HG03025 (cell line): ENCODE data around the gene NOS1AP.

Experiments
- ATAC-seq: cut with Tn5 transposase; IDR thresholded peaks from one replicate; pipeline ENCODE4 v1.9.1; 2021; ENCODE audit warnings: mild to moderate bottlenecking, moderate library complexity; ENCODE audit not compliant: unreplicated experiment, low FRiP score

NOS1AP gene

DNA sequence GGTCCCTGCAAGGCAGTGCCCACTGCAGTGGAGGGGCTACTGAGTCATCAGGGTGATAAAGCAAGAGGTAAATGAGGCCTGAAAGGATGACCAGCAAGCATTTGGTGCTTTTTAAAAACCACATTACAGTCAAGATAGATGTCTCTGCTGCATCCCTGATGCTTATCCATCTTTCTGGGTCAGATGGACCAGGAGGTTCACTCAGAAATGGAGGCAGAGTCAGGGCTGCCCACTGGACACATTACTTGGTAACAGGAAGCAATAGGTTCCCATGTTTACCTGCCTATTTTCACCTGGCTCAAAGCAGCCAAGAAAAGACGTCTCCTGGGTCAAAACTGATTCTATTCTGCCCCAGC, 303.6 kb downstream of the NOS1AP start:
- no peak for ATAC-seq

DNA sequence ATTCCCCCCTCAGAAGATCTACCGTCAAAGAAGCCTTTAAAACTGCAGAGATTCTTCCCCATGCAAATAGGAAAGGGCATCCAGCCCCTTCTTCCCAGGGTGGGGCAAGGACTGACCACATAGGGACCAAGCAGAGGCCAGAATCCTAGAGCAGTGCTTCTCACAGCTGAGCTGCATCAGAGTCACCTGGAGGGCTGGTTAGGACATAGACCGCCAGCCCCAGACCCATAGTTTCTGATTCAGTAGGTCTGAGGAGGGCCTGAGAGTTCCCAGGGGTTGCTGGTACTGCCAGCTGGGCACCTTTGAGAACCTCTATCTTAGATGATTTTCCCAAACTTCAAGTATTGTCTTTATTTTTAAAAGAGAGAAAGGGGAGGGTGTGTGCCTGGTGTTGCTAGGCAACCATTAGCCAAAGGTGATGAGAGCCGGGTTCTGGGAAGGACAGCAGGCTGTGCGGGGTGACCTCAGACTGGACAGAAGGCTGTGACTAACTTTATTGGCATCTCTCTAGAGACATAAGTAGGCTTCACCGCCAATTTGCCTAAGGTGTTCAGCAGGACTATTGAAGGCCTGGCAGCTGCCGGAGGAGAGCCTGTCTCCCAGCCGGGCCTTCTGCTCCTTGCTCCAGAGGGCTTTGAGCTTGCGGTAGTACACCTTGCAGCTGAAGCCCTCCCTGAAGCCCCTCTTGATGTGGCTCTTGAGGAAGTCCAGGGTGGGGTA, 304.2 kb downstream of the NOS1AP start:
- ATAC-seq: no peak

- ATAC-seq: no peak
Measured at GRCh38 chr1:162374406-162374805, 304.9 kb downstream of the NOS1AP start.

GRCh38 chr1:162375463-162375862, 306.0 kb downstream of the NOS1AP start:
- no peak for ATAC-seq

DNA sequence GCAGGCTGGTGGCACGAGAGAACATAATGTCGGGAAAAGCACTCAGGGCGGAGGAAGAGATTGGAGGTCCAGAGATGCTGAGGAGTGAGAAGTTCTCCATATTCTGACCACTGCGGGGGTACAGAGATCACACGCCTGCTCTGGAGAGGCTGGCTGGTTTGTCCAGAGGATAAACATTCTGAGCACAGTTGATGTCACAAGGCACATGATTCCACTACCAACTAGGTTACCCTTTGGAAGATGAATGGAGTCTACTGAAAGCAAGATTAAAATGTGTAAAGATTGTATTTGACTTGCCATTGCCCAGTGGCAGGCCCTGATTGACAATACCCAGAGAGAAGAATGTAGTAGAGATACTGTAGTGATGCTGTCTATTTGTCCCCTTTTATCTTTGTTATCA, 307.2 kb downstream of the NOS1AP start, which contains the start of gene SPATA46:
SPATA46 (minus strand) TSS at position 164 of the 400 bp plus-strand sequence; CDS start at position 100, 64 bp downstream.
- no peak for ATAC-seq

DNA sequence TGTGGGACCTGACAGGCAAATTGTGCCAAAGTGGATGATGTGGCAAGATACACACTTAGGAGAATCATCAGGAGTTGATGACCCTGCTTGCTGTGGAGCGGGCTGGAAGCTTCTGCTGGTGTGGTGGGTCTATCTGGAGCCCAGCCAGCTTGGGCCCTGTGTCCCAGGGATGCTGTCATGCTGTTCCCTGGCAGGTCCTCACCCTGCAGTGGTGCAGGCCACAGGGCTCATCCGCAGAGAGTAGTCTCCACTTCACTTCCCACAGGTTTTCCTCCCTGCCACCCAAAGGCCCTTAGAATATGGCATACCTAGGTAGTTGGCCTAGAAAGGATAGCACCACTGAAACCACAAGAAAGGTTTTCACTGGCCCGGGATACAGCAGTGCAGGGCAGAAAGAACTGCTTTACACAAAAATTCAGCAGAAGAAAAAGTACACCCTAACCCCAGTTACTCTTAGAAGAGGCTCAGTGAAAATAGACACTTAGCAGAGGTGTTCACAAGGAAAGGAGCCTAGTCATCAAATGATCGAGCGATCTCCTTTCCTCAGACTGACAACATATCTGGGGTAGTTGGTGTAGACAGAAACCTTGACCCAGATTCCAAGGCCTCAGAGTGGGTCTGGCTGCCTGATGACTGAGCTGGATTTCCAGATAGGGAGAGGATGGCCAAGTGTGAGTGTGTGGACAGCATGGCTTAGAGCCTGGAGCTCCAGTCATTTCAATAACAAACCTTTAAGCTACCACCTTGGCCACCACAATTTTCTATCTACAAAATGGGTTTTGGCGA, 310.8 kb downstream of the NOS1AP start:
- ATAC-seq: no peak

DNA sequence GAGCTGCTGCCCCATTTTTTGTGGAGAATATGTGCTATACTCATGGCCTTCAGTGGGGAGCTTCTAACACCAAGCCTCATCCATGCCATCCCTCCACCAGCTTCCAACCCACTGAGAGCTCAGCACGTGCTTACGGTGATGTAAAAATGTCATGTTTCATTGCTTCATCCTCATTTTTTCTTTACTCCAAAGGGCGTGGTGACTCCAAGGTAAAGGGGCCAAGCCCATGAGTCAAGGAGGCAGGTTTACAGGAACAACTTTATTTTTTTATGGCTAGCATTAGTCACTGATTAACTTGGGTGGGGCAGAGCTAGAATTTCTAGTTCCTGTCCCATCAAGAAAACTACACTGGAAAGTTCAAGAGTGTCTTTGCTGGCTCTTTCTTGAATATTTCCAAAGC, 311.9 kb downstream of the NOS1AP start, which contains the start of gene C1orf226:
C1orf226 (plus strand) TSS at position 346 of the 400 bp plus-strand sequence. CDS start 174 bp downstream, outside the sequence.
- ATAC-seq: no peak

GRCh38 chr1:162381941-162382750, 312.7 kb downstream of the NOS1AP start:
- no peak for ATAC-seq

DNA sequence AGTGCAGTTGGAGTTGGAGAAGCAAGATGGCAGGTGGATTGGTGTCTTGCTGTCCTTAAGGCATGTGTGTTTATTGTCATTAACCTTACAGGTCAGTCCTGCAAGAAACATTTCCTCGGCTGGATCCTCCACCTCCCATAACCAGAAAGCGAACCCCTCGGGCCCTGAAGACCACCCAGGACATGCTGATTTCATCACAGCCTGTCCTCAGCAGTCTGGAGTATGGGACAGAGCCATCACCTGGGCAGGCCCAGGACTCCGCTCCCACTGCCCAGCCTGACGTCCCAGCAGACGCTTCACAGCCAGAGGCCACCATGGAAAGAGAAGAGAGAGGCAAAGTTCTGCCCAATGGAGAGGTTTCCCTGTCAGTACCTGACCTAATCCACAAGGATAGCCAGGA, 313.6 kb downstream of the NOS1AP start:
- ATAC-seq: no peak

DNA sequence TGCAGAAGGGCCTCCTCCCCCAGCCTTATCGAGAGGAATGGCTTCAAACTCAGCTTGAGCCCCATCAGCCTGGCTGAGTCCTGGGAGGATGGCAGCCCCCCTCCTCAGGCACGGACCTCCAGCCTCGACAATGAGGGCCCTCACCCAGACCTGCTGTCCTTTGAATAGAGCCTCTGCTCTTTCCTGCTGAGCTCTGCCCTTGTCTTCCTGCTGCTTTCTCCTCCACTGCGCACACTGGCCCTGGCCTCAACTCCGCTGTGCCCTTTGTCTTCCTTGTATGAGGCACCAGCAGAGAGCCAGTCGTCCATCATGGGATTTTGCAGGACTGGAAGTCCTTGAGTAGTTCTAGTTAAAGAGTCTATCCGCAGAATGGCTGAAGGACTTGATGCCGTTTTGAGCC, 314.0 kb downstream of the NOS1AP start:
- no peak for ATAC-seq

DNA sequence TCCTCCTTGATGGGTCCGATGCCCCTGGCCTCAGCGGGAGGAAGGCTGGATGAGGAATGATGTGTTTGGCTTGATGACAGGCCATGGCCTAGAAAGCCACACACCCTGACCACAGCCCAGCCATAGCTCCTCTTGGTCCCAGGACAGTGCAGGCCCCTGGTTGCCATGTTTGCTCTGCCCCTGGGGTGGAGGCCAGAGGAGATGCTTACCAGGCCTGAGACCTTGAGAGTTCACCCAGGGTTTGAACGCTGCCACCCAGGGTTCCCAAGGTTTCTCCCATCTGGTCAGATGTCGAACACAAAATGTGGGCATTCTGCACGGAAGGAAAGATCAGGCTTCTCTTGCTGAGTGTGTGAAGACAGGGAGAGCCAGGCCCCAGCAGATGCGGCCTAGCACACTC, 314.6 kb downstream of the NOS1AP start:
- ATAC-seq: no peak

DNA sequence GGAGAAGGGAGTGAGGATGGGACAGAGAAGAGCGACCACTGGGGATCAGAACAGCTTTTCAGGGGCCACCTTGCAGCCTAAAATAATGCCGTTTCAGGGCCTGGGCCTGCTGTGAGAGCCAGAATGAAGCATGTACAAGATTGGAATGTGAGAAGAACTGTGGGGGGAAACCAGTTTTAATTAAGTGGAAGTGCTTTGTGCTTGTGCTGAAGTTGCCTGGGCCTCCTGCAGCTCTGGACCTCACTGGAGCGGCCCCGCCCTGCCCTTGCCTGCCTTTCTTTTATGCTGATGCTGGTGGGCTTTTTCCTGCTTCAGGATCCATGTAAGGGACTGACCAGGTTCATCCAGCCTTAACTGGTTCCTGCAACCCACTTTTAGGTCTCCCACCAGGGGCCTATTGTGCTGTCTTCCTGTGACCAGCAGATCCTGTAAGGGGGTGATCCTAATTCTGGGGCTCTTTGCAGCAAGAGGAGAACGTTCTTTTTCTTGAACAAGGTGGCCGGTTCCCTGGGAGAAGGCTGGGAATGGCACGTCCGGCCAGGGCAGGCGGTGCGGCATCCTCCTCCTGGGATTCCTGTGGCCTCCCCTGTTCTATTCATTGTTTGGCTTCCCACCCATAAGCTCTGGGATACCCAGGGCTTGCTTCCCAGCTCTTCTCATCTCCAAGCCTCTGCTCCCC, 315.2 kb downstream of the NOS1AP start:
- no peak for ATAC-seq

DNA sequence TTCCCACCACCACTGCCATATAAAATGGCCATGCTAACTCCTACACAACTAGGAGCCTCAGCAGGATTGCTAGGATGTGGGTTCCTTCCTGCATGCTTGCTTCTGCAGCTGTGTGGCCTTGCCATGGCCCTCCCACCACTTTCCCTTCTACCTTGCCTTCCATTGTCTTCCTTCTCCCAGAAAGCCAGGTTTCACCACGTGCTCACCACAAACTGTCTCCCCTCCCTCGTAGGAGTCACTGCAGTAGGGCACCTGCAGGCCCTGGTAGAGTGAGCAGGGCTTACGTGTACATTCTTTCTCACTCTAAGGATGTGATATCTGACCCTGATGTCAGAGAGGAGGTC, 315.8 kb downstream of the NOS1AP start:
- ATAC-seq: no peak

DNA sequence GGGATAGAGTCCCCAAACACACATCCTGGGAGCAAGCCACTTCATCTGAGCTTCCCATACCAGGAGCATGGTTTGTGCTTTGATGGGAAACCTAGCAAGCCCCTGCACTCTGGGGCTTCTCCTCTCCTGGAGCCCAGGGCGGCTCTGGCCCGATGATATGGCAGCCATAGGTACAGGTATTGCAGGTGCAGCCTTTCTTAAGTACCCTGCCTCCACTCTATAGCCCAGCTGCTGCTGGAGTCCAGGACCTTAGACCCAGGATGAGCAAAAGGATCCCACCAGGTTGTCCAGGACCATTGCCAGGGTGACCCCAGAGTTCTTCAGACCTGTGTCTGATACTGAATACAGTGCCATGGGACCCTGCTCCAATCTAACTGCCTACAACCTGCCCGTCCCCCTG, 316.2 kb downstream of the NOS1AP start:
- ATAC-seq: no peak

DNA sequence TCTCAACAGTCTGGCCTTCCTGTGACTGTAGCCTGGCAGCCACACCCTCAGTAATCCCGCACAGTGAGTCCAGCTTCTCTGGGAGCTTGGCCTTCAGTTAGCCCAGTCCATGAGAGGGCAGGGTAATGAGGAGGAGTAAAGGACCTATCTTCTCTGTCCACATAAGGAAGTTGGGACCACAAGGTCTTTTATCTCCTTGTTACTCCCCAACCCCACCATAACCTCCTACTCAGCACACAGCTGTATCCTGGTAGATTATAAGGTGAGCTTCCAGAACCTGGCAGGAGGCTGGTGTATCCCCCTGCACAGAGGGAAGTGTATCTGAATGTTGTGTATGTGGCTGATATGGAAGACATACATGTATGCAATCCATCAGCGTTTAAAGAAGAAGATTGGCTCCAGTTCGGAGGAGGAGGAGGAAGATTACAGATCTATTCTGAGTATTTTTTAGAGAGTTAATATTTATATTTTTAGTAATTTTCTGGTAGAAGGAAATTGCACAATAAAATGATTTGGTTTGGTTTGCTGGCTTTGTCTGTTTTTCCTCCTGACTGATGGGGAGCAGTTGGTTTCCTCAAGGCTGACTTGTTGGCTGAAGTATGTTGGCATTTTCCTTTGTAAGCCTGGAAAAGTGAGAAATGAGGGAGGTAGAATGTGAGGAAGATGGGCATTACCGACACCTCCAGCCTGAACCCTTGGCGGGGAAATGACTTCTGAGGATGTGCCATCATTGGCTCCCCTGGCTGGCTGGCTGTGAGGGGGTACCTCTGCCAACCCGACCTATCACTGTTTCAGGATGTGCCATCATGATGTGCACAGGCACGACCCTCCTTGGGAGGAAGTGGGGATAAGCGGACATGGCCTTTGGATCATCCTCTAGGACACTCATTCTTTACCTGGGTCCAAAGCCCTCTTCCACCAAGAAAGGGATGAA, 317.1 kb downstream of the NOS1AP start:
- ATAC-seq: no peak

- no peak for ATAC-seq
Measured at GRCh38 chr1:162387226-162388082, 318.0 kb downstream of the NOS1AP start.

- no peak for ATAC-seq
Measured at GRCh38 chr1:162388083-162388594, 318.6 kb downstream of the NOS1AP start.

DNA sequence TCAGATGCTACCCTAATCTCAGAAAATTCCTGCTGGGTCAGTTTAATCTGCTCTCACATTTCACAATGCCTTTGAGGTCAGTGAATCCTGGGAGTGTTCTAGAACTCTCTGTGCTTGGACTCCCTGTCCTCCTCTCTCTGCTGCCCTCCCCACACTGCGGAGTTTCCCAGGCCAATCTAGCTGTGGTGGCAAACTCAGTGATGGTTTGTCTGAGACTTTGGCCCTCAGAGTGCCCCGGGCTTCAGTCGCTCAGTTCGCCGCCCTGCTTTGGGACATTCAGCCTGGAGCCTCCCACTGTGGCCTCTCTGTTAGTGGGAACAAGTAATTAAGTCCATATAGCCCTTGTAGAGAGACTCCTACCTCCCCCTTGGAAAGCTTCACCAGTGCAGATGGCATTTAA, 319.1 kb downstream of the NOS1AP start:
- no peak for ATAC-seq
